GM21526 (cell line): Measurements from ENCODE around the gene PPP1R14D.
"Not testable (repeated sequence)": the region's sequence is repeated elsewhere in the genome, so short reads cannot be mapped to it uniquely, and the experiment has no call there.

Experiments used
- ATAC-seq: cut with Tn5 transposase; IDR thresholded peaks from one replicate; pipeline ENCODE4 v1.9.1; 2021; ENCODE audit warnings: moderate library complexity; ENCODE audit not compliant: unreplicated experiment, low FRiP score

PPP1R14D gene

GRCh38 chr15:40828447-40829036 is at the start of gene PPP1R14D:
TSS of gene PPP1R14D (minus strand) at chr15:40828708. CDS start at chr15:40828641, 67 bp downstream.
- no peak for ATAC-seq

- ATAC-seq = no peak
Observed at GRCh38 chr15:40877694-40878093, 49.2 kb upstream of the PPP1R14D start.

- ATAC-seq = no peak
Observed at GRCh38 chr15:40875991-40876730, 47.7 kb upstream of the PPP1R14D start.

GRCh38 chr15:40873694-40874561 is 45.4 kb upstream of the PPP1R14D start, which contains the start of gene RHOV:
TSS of gene RHOV (minus strand) at chr15:40874234. CDS start at chr15:40874139, 95 bp downstream.
- no peak for ATAC-seq

GRCh38 chr15:40872791-40873693 is 44.5 kb upstream of the PPP1R14D start:
- no peak for ATAC-seq

- ATAC-seq = no peak
Observed at GRCh38 chr15:40871749-40872617, 43.5 kb upstream of the PPP1R14D start.

GRCh38 chr15:40870716-40871115 is 42.2 kb upstream of the PPP1R14D start:
- ATAC-seq = no peak

GRCh38 chr15:40869686-40870085 is 41.2 kb upstream of the PPP1R14D start:
- no peak for ATAC-seq

GRCh38 chr15:40867199-40867598 is 38.7 kb upstream of the PPP1R14D start:
- no peak for ATAC-seq

- no peak for ATAC-seq
Observed at GRCh38 chr15:40863660-40864270, 35.3 kb upstream of the PPP1R14D start.

GRCh38 chr15:40861147-40861546 is 32.6 kb upstream of the PPP1R14D start:
- ATAC-seq = not testable (repeated sequence)

- no peak for ATAC-seq
Observed at GRCh38 chr15:40859206-40859851, 30.8 kb upstream of the PPP1R14D start.

- ATAC-seq = no peak
Observed at GRCh38 chr15:40858706-40859105, 30.2 kb upstream of the PPP1R14D start.

- ATAC-seq = no peak
Observed at GRCh38 chr15:40857601-40858341, 29.3 kb upstream of the PPP1R14D start.

- ATAC-seq = no peak
Observed at GRCh38 chr15:40856746-40857145, 28.2 kb upstream of the PPP1R14D start.

- ATAC-seq = no peak
Observed at GRCh38 chr15:40855706-40856234, 27.3 kb upstream of the PPP1R14D start.

GRCh38 chr15:40854161-40854560 is 25.7 kb upstream of the PPP1R14D start:
- no peak for ATAC-seq
